ENCODE results near the gene SMIM41. TPM values are rescaled to one million over a fixed set of nuclear protein-coding genes. Genes with fewer than 3 reads are reported as not detected.

Gene SMIM41
- polyA plus RNA-seq, 1 donor (not counting 4 experiments of a cell fraction or from before 2014, with no cell fraction given): not detected

- Histone ChIP-seq H3K79me2 (ENCODE audit: control insufficient read depth, insufficient read depth, low read length) (no peaks in the 10 kb centered on the region), H3K9ac (ENCODE audit: control insufficient read depth, extremely low read depth, insufficient read depth, low read length) (no peak overlapping the region), H3K27me3 (ENCODE audit: control insufficient read depth, extremely low read depth, insufficient read depth, low read length) (no peaks in the 10 kb centered on the region), H4K20me1 (ENCODE audit: control insufficient read depth, extremely low read depth, insufficient read depth, low read length) (no peaks in the 10 kb centered on the region), H3K9me3 (ENCODE audit: control insufficient read depth, low read depth, low read length) (no peaks in the 10 kb centered on the region), H3K4me1 (ENCODE audit: control insufficient read depth, extremely low read depth, insufficient read depth, low read length) (no peaks in the 10 kb centered on the region), H3K4me2 (ENCODE audit: control insufficient read depth, extremely low read depth, insufficient read depth, low read depth, low read length) (no peak overlapping the region), H3K9me1 (ENCODE audit: control insufficient read depth, extremely low read depth, insufficient read depth, low read length) (no peaks in the 10 kb centered on the region), H2AFZ (ENCODE audit: control insufficient read depth, low read length) (no peak overlapping the region), H3K36me3 (ENCODE audit: control insufficient read depth in 2 of 2, extremely low read depth in 1 of 2, insufficient read depth in 2 of 2, low read length in 2 of 2) (no peaks in the 10 kb centered on the region), H3K4me3 (ENCODE audit: control insufficient read depth in 2 of 3, extremely low read depth in 1 of 3, insufficient read depth in 2 of 3, low read depth in 1 of 3, low read length in 3 of 3) (no peak overlapping the region), H3K27ac (ENCODE audit: control insufficient read depth, insufficient read depth, low read length) (no peak overlapping the region)
- TF ChIP-seq CTCF (optimal IDR thresholded peaks at IDR 0.05 in 1 of 3, IDR thresholded peaks at IDR 0.05 in 1 of 3, conservative IDR thresholded peaks at IDR 0.05 in 1 of 3; ENCODE audit: extremely low read depth in 1 of 3, insufficient read depth in 2 of 3, low read length in 3 of 3): no peak
- TF ChIP-seq EZH2 (IDR thresholded peaks at IDR 0.05; ENCODE audit: low read length): no peak
- no peak for DNase-seq (ENCODE audit: low read depth, low spot score)
- FAIRE-seq: no peak
- dilution Hi-C loops (cut with MboI; ENCODE audit: extremely low pct_ligation_motif_present, low sequenced_read_pairs): no loop called here
Observed at GRCh38 chr12:52059582-52060497, 19.7 kb upstream of the SMIM41 start.

GRCh38 chr12:52060498-52061177, 18.9 kb upstream of the SMIM41 start:
- H3K4me1 ChIP-seq (ENCODE audit: control insufficient read depth, extremely low read depth, insufficient read depth, low read length): no peaks in the 10 kb centered on the region
- no peak for TF ChIP-seq EZH2 (IDR thresholded peaks at IDR 0.05; ENCODE audit: low read length)
- TF ChIP-seq CTCF (optimal IDR thresholded peaks at IDR 0.05 in 1 of 3, IDR thresholded peaks at IDR 0.05 in 1 of 3, conservative IDR thresholded peaks at IDR 0.05 in 1 of 3; ENCODE audit: extremely low read depth in 1 of 3, insufficient read depth in 2 of 3, low read length in 3 of 3): no peak
- H3K27me3 ChIP-seq (ENCODE audit: control insufficient read depth, extremely low read depth, insufficient read depth, low read length): no peaks in the 10 kb centered on the region
- no peak overlapping the region for H3K4me2 ChIP-seq (ENCODE audit: control insufficient read depth, extremely low read depth, insufficient read depth, low read depth, low read length)
- FAIRE-seq (no peak), DNase-seq (ENCODE audit: low read depth, low spot score) (no peak)
- H3K4me3 ChIP-seq (ENCODE audit: control insufficient read depth in 2 of 3, extremely low read depth in 1 of 3, insufficient read depth in 2 of 3, low read depth in 1 of 3, low read length in 3 of 3): no peak overlapping the region
- no peak overlapping the region for H3K27ac ChIP-seq (ENCODE audit: control insufficient read depth, insufficient read depth, low read length)
- H3K9me1 ChIP-seq (ENCODE audit: control insufficient read depth, extremely low read depth, insufficient read depth, low read length): no peaks in the 10 kb centered on the region
- H3K9ac ChIP-seq (ENCODE audit: control insufficient read depth, extremely low read depth, insufficient read depth, low read length): no peak overlapping the region
- H3K36me3 ChIP-seq (ENCODE audit: control insufficient read depth in 2 of 2, extremely low read depth in 1 of 2, insufficient read depth in 2 of 2, low read length in 2 of 2): no peaks in the 10 kb centered on the region
- no peak overlapping the region for H2AFZ ChIP-seq (ENCODE audit: control insufficient read depth, low read length)
- no peaks in the 10 kb centered on the region for H3K79me2 ChIP-seq (ENCODE audit: control insufficient read depth, insufficient read depth, low read length)
- no peaks in the 10 kb centered on the region for H4K20me1 ChIP-seq (ENCODE audit: control insufficient read depth, extremely low read depth, insufficient read depth, low read length)
- dilution Hi-C loops (cut with MboI; ENCODE audit: extremely low pct_ligation_motif_present, low sequenced_read_pairs): no loop called here
- no peaks in the 10 kb centered on the region for H3K9me3 ChIP-seq (ENCODE audit: control insufficient read depth, low read depth, low read length)

Measured in keratinocyte (primary cell).